HFFc6 (cell line): ENCODE data around the gene SLC16A8. TPM values are rescaled to one million over a fixed set of nuclear protein-coding genes. Genes with fewer than 3 reads are reported as not detected.
"Not testable (repeated sequence)": the region's sequence is repeated elsewhere in the genome, so short reads cannot be mapped to it uniquely, and the experiment has no call there.

ENCODE experiments used
- DNase-seq: peaks from one replicate; pipeline ENCODE4 v3.0.0-alpha.2; 2018
- H3K27ac Mint-ChIP-seq: 2 replicates; pipeline ENCODE4 v1.8.0; 2020; ENCODE audit warnings: mild to moderate bottlenecking, mixed read lengths
- H3K27me3 Mint-ChIP-seq: 2 replicates; pipeline ENCODE4 v1.8.0; 2021; ENCODE audit warnings: mild to moderate bottlenecking, moderate library complexity, mixed read lengths; ENCODE audit not compliant: insufficient read depth
- H3K36me3 Mint-ChIP-seq: 2 replicates; pipeline ENCODE4 v1.8.0; 2021; ENCODE audit warnings: low read depth, mixed read lengths
- H3K4me1 Mint-ChIP-seq: 2 replicates; pipeline ENCODE4 v1.8.0; 2020; ENCODE audit warnings: low read depth, mixed read lengths
- H3K4me3 Mint-ChIP-seq: 2 replicates; pipeline ENCODE4 v1.8.0; 2020; ENCODE audit warnings: mild to moderate bottlenecking, moderate library complexity, mixed read lengths
- H3K9me3 Mint-ChIP-seq: 2 replicates; pipeline ENCODE4 v1.8.0; 2020; ENCODE audit warnings: mild to moderate bottlenecking, mixed read lengths
- total RNA-seq, 6 experiments: library from RNA; stranded (reverse); fragmentation: NEBNext Ultra II Directional; extraction: Animal tissue kit (Norgen Biotek cat#: 25700); gene quantifications; 2 replicates in 1 of 6; 3 replicates in 5 of 6; pipeline ENCODE4 v1.2.3, GENCODE V29; 2021
- TF ChIP-seq, protein P1 (sequence below): fragments of 200-600 bp; sonication (generic); IDR thresholded peaks from 2 replicates; pipeline ENCODE4 v1.5.0; 2021; ENCODE audit warnings: antibody characterized with exemption, mild to moderate bottlenecking

Gene SLC16A8
- total RNA-seq, 6 experiments from 2014 or later = not detected

DNA sequence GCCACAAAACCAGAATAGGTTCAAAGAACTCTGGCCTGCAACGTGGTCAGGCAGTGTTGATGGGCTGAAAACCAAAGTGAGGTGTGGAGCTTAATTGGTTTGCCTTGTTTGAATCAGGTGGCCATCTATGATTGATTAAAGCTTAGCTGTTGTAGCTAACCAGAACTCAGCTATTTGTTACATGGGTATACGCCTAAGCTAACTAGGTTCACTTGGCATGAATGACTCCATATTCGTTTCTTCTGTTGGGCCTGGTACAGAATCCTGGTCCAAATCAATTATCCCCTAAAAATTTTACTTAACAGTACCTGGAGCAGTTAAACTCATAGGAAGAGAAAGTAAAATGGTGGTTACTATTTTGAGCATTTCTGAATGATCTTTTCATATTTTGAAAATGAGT is 34.2 kb upstream of the SLC16A8 start:
- no peak overlapping the region for H3K4me3 Mint-ChIP-seq
- H3K27me3 Mint-ChIP-seq = peaks cover 5% of the 10 kb centered on the region
- DNase-seq = no peak
- TF ChIP-seq, protein P1, sequence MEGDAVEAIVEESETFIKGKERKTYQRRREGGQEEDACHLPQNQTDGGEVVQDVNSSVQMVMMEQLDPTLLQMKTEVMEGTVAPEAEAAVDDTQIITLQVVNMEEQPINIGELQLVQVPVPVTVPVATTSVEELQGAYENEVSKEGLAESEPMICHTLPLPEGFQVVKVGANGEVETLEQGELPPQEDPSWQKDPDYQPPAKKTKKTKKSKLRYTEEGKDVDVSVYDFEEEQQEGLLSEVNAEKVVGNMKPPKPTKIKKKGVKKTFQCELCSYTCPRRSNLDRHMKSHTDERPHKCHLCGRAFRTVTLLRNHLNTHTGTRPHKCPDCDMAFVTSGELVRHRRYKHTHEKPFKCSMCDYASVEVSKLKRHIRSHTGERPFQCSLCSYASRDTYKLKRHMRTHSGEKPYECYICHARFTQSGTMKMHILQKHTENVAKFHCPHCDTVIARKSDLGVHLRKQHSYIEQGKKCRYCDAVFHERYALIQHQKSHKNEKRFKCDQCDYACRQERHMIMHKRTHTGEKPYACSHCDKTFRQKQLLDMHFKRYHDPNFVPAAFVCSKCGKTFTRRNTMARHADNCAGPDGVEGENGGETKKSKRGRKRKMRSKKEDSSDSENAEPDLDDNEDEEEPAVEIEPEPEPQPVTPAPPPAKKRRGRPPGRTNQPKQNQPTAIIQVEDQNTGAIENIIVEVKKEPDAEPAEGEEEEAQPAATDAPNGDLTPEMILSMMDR = no peak
- H3K9me3 Mint-ChIP-seq = no peaks in the 10 kb centered on the region
- no peak overlapping the region for H3K27ac Mint-ChIP-seq
- H3K36me3 Mint-ChIP-seq = no peaks in the 10 kb centered on the region
- H3K4me1 Mint-ChIP-seq = peaks cover 14% of the 10 kb centered on the region

DNA sequence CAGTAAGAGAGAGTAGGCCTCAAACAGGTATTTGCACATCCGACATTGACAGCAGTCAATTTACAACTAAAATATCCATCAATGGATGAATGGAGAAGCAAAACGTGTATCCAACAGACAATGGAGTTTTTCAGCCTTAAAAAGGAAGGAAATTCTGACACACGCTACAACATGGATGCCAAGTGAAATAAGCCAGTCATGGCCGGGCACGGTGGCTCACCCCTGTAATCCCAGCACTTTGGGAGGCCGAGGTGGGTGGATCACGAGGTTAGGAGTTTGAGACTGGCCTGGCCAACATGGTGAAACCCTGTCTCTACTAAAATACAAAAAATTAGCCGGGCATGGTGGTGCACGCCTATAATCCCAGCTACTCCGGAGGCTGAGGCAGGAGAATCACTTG is 33.6 kb upstream of the SLC16A8 start:
- H3K36me3 Mint-ChIP-seq, DNase-seq, H3K27me3 Mint-ChIP-seq, H3K4me3 Mint-ChIP-seq, H3K27ac Mint-ChIP-seq, H3K9me3 Mint-ChIP-seq: not testable (repeated sequence)
- peaks cover 14% of the 10 kb centered on the region for H3K4me1 Mint-ChIP-seq

DNA sequence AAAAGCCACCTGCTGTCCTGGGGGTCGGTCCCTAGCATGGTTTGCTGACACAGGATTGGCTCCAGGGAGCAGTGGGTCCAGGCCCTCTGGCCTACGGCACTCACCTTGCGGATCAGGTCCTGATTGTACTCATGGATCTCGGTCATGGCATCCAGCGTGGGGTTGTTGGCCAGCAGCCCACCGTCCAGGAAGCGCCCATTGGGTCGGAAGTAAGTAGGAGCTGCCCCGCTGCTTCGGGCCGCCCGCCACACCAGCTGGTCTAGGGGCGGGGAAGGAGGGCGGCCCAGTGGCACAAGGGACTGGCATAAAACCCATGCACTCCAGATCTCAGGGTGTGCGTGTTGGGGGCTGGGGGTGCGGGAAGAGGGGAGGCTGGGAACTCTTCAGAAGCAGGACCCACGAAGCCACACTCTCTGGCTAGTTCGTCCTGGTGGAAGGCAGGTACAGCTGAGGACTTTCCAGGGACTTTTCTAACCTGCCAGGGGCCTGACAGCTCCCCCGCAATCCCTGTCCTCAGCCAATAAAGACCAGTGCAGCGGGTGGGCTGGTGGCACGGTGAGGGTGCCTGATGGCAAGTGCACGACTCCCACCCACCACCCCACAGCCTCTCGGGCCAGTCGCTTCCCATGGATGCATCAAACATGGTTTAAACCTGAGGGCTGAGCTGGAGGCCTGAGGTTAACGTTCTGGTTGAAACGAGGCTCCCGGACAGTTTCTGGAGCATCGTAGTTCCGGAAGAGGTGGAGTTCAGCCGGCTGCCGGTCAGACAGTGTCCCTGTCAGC is 31.6 kb upstream of the SLC16A8 start:
- H3K9me3 Mint-ChIP-seq = no peaks in the 10 kb centered on the region
- TF ChIP-seq, protein P1 = no peak
- DNase-seq = no peak
- H3K27ac Mint-ChIP-seq = no peak overlapping the region
- H3K27me3 Mint-ChIP-seq = peaks cover 7% of the 10 kb centered on the region
- no peak overlapping the region for H3K4me3 Mint-ChIP-seq
- no peaks in the 10 kb centered on the region for H3K36me3 Mint-ChIP-seq
- H3K4me1 Mint-ChIP-seq = peaks cover 14% of the 10 kb centered on the region

DNA sequence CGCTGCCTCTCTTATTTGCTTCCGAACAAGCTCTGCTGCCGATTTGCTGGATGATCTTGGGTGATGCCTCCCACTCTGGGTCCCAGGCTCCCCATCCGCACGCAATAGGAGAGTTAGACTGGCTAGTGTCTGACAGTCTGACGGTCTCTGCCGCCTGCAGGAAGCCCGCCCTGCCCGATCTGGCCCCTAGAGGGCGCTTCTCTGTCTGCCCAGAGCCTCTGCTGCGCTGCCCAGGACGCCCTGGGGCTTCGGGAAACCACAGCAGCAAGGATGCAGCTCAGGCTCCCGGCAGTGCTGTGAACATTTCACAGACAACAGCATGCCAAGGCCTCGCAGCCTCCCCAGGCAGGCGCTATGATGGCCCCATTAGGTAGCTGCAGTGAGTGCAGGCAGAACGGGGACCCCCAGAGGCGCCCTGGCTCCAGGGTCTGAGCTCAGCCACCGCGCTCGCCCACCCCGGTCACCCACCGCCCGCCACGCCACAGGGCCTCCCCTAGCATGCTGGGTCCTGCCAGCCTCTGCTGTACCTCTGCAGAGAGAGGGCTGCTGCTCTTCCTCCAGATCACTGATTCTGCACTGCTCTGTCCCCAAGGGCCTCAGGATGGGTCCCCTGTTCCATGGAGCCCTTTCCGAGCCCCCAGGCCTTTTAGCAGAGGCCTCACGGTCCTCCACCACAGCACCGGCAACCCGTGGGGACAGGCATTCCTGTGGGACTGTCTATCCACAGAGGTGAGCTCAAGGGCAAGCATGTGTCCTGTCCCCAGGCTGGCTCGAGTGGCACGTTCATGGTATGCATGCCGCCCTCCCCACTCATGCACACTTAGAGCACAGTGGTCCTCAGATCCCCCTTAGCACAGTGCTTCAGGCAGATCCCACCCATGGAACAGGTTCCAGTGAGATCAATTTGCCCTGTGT is 30.8 kb upstream of the SLC16A8 start:
- TF ChIP-seq, protein P1 = peak; percentile 97
- Mint-ChIP-seq H3K27ac (no peak overlapping the region), H3K27me3 (peaks cover 5% of the 10 kb centered on the region), H3K4me3 (peak overlapping the region; percentile 68), H3K36me3 (no peaks in the 10 kb centered on the region), H3K4me1 (peaks cover 14% of the 10 kb centered on the region), H3K9me3 (peaks cover 1% of the 10 kb centered on the region; the same call in 1 of the 2 replicates)
- peak; percentile 83 for DNase-seq

DNA sequence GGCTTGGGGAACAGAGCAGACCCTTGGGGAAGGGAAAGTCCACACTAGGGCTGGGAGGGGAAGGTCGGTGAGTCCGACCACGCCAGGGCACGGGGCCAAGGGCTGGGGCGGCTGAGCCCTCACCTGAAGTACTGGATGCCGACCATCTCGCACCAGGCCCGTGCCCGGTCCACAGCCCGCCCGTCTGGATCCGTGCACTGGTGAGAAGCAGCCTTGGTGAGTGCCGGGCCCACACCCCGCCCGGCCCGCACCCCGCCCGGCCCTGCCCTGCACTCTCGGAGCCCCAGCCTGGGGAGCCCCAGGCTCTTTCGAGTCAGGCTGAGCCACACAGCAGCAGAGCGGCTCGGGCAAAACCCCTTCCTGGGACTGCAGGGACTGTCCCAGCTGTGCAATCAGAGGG is 28.4 kb upstream of the SLC16A8 start:
- peaks cover 22% of the 10 kb centered on the region for H3K4me1 Mint-ChIP-seq
- TF ChIP-seq, protein P1 = no peak
- DNase-seq = no peak
- peaks cover 3% of the 10 kb centered on the region; the same call in 1 of the 2 replicates for H3K9me3 Mint-ChIP-seq
- no peak overlapping the region for H3K4me3 Mint-ChIP-seq
- H3K36me3 Mint-ChIP-seq = no peaks in the 10 kb centered on the region
- H3K27me3 Mint-ChIP-seq = peaks cover 5% of the 10 kb centered on the region
- H3K27ac Mint-ChIP-seq = no peak overlapping the region
